IMR-90 (cell line): Measurements from ENCODE around the gene ASB1. TPM values are rescaled to one million over a fixed set of nuclear protein-coding genes. Genes with fewer than 3 reads are reported as not detected.

Experiments used
- ATAC-seq: fragments of 200-7000 bp; cut with Tn5 transposase; 2 replicates; pipeline ENCODE4 v1.9.1; 2020; ENCODE audit warnings: low read depth, mild to moderate bottlenecking, moderate library complexity
- BruUV-seq: library from RNA; stranded (reverse); fragments of 400-500 nt; replicated peaks from 2 replicates; lab custom pipeline; 2021; lab: Mats Ljungman, UMichigan
- CTCF ChIA-PET: fragments of 300-600 bp; formaldehyde crosslinking; extraction: SDS; loops from one replicate; lab custom pipeline; 2021; ENCODE audit warnings: antibody characterized with exemption; lab: Yijun Ruan, JAX
- POLR2A ChIA-PET: fragments of 300-600 bp; sonication (Branson Sonifier 250); formaldehyde crosslinking; loops from one replicate; lab custom pipeline; 2022; ENCODE audit warnings: antibody characterized with exemption; ENCODE audit not compliant: unreplicated experiment; lab: Charles Lee
- DNase-seq: peaks from one replicate; pipeline ENCODE4 v3.0.0; 2013
- H2AFZ ChIP-seq: replicated peaks from 2 replicates; pipeline ENCODE3; 2013; ENCODE audit warnings: low read length, mild to moderate bottlenecking; ENCODE audit not compliant: poor library complexity
- H2AK5ac ChIP-seq: 2 replicates; pipeline ENCODE4 v1.6.1; 2013; ENCODE audit warnings: low read depth, low read length, inconsistent platforms
- H2AK9ac ChIP-seq: replicated peaks from 2 replicates; pipeline ENCODE3; 2013; ENCODE audit warnings: mild to moderate bottlenecking, low read depth, low read length, moderate library complexity; ENCODE audit not compliant: poor library complexity
- H2BK120ac ChIP-seq: 2 replicates; pipeline ENCODE4 v1.6.1; 2013; ENCODE audit warnings: low read depth, low read length, inconsistent platforms
- H2BK15ac ChIP-seq: 3 replicates; pipeline ENCODE4 v1.6.1; 2013; ENCODE audit warnings: low read depth, low read length, inconsistent platforms
- H2BK20ac ChIP-seq: 2 replicates; pipeline ENCODE4 v1.6.1; 2013; ENCODE audit warnings: low read depth, mild to moderate bottlenecking, inconsistent platforms, low read length, moderate library complexity
- H2BK5ac ChIP-seq: 2 replicates; pipeline ENCODE4 v1.6.1; 2013; ENCODE audit warnings: mild to moderate bottlenecking, low read depth, low read length, inconsistent platforms; ENCODE audit not compliant: poor library complexity, severe bottlenecking
- H3K14ac ChIP-seq: replicated peaks from 2 replicates; pipeline ENCODE4 v1.6.1; 2013; ENCODE audit warnings: low read depth, low read length, inconsistent platforms
- H3K18ac ChIP-seq: 2 replicates; pipeline ENCODE4 v1.6.1; 2013; ENCODE audit warnings: low read depth, low read length, control low read depth
- H3K23ac ChIP-seq: 2 replicates; pipeline ENCODE4 v1.6.1; 2013; ENCODE audit warnings: low read depth, low read length, inconsistent platforms
- H3K27ac ChIP-seq: 2 replicates; pipeline ENCODE4 v1.5.1; 2013; ENCODE audit warnings: mild to moderate bottlenecking, control low read depth, low read length; ENCODE audit not compliant: insufficient read depth
- H3K27me3 ChIP-seq: 2 replicates; pipeline ENCODE4 v1.6.1; 2013; ENCODE audit warnings: low read length; ENCODE audit not compliant: control insufficient read depth, insufficient read depth
- H3K36me3 ChIP-seq: 2 replicates; pipeline ENCODE4 v1.6.1; 2013; ENCODE audit warnings: low read length, mixed read lengths; ENCODE audit not compliant: control insufficient read depth, insufficient read depth
- H3K4ac ChIP-seq: 2 replicates; pipeline ENCODE4 v1.6.1; 2013; ENCODE audit warnings: low read depth, low read length, inconsistent platforms
- H3K4me1 ChIP-seq: 2 replicates; pipeline ENCODE4 v1.6.1; 2013; ENCODE audit warnings: low read length, mixed read lengths; ENCODE audit not compliant: control insufficient read depth, insufficient read depth
- H3K4me2 ChIP-seq: 2 replicates; pipeline ENCODE4 v1.6.1; 2013; ENCODE audit warnings: low read depth, mild to moderate bottlenecking, control low read depth, low read length, moderate library complexity
- H3K4me3 ChIP-seq: 2 replicates; pipeline ENCODE4 v1.5.1; 2013; ENCODE audit warnings: low read depth, mild to moderate bottlenecking, control low read depth, low read length, moderate library complexity; ENCODE audit not compliant: insufficient read depth
- H3K56ac ChIP-seq: 2 replicates; pipeline ENCODE4 v1.6.1; 2013; ENCODE audit warnings: low read length, inconsistent platforms; ENCODE audit not compliant: insufficient read depth; ENCODE audit errors: extremely low read depth
- H3K79me1 ChIP-seq, 2 experiments: 2 replicates each; pipeline ENCODE4 v1.6.1; 2013; ENCODE audit warnings: low read length in 2 of 2, inconsistent platforms in 1 of 2, low read depth in 1 of 2
- H3K9ac ChIP-seq: 2 replicates; pipeline ENCODE4 v1.6.1; 2013; ENCODE audit warnings: low read depth, low read length, control low read depth
- H3K9me1 ChIP-seq: 2 replicates; pipeline ENCODE4 v1.6.1; 2013; ENCODE audit warnings: low read length, inconsistent platforms; ENCODE audit not compliant: insufficient read depth
- H3K9me3 ChIP-seq: 2 replicates; pipeline ENCODE4 v1.6.1; 2013; ENCODE audit warnings: low read length; ENCODE audit not compliant: control insufficient read depth, insufficient read depth
- H4K20me1 ChIP-seq: 2 replicates; pipeline ENCODE4 v1.6.1; 2013; ENCODE audit warnings: low read length, inconsistent platforms; ENCODE audit not compliant: insufficient read depth
- H4K5ac ChIP-seq: 2 replicates; pipeline ENCODE4 v1.6.1; 2013; ENCODE audit warnings: mild to moderate bottlenecking, low read depth, low read length, control low read depth
- H4K8ac ChIP-seq, 2 experiments: 2 replicates each; pipeline ENCODE4 v1.6.1; 2013; ENCODE audit warnings: low read depth in 2 of 2, low read length in 2 of 2, control low read depth in 1 of 2, inconsistent platforms in 1 of 2
- H4K91ac ChIP-seq: 2 replicates; pipeline ENCODE4 v1.6.1; 2013; ENCODE audit warnings: low read depth, low read length, inconsistent platforms; ENCODE audit not compliant: insufficient read depth
- CHD1 ChIP-seq: IDR thresholded peaks from 2 replicates; pipeline ENCODE4 v1.6.1; 2012; ENCODE audit warnings: low read depth, low read length, improper control_type of control experiment
- FOS ChIP-seq: fragments of 150-350 bp; IDR thresholded peaks from 2 replicates; pipeline ENCODE4 v1.6.1; 2016; ENCODE audit warnings: low read depth, low read length
- MAFK ChIP-seq: IDR thresholded peaks from 2 replicates; pipeline ENCODE4 v1.6.1; 2012; ENCODE audit warnings: low read depth, low read length, improper control_type of control experiment
- MAZ ChIP-seq: IDR thresholded peaks from 2 replicates; pipeline ENCODE4 v1.6.1; 2012; ENCODE audit warnings: low read depth, mild to moderate bottlenecking, low read length, improper control_type of control experiment, moderate library complexity, borderline replicate concordance
- MXI1 ChIP-seq: IDR thresholded peaks from 2 replicates; pipeline ENCODE4 v1.6.1; 2012; ENCODE audit warnings: low read depth, mild to moderate bottlenecking, low read length, moderate library complexity, borderline replicate concordance
- NFE2L2 ChIP-seq: fragments of 150-350 bp; IDR thresholded peaks from 2 replicates; pipeline ENCODE4 v1.6.1; 2016; ENCODE audit warnings: low read depth, mild to moderate bottlenecking, low read length
- POLR2A ChIP-seq: IDR thresholded peaks from 2 replicates; pipeline ENCODE4 v1.6.1; 2012; ENCODE audit warnings: mild to moderate bottlenecking, low read depth, low read length
- RAD21 ChIP-seq: IDR thresholded peaks from 2 replicates; pipeline ENCODE4 v1.6.1; 2012; ENCODE audit warnings: low read length, improper control_type of control experiment
- RCOR1 ChIP-seq: IDR thresholded peaks from 2 replicates; pipeline ENCODE4 v1.6.1; 2012; ENCODE audit warnings: mild to moderate bottlenecking, low read length, improper control_type of control experiment; ENCODE audit not compliant: insufficient replicate concordance
- RFX5 ChIP-seq: IDR thresholded peaks from 2 replicates; pipeline ENCODE4 v1.8.0; 2012; ENCODE audit warnings: low read depth, mild to moderate bottlenecking, low read length, moderate library complexity
- SMC3 ChIP-seq: fragments of 150-350 bp; IDR thresholded peaks from 2 replicates; pipeline ENCODE4 v1.6.1; 2016; ENCODE audit warnings: low read depth, mild to moderate bottlenecking, antibody characterized with exemption, low read length, moderate library complexity
- WGBS, 2 experiments: methylation state at CpG; one replicate each; pipeline versions ENCODE4 v1.1.5 to v1.1.7; 2013; ENCODE audit warnings: missing lambda C conversion rate in 2 of 2; ENCODE audit not compliant: insufficient read length in 1 of 2; ENCODE audit errors: extremely low coverage in 2 of 2; 5-methylcytosine and 5-hydroxymethylcytosine counted together
- dilution Hi-C: fragments of 300-500 bp; cut with HindIII; formaldehyde crosslinking; loops from one replicate; pipeline ENCODE4 v1.14.3; 2018; ENCODE audit warnings: low sequenced_read_pairs; ENCODE audit not compliant: unreplicated experiment
- in situ Hi-C: fragments of 300-500 bp; cut with MboI; formaldehyde crosslinking; loops from 3 replicates; pipeline ENCODE4 v1.14.3; 2019; ENCODE audit warnings: low sequenced_read_pairs, inconsistent platforms, mixed read lengths
- intact Hi-C: fragments of 100-400 bp; cut with micrococcal nuclease; formaldehyde crosslinking; loops from 2 replicates; pipeline ENCODE4 v1.10.0; 2022
- polyA plus RNA-seq, 3 experiments: library from polyadenylated mRNA; depleted of rRNA; stranded (reverse); fragments of >200 nt; gene quantifications; 2 replicates each; pipeline ENCODE4 v1.2.3, GENCODE V29; 2012; ENCODE audit warnings: low replicate concordance in 1 of 3
- total RNA-seq: library from RNA; depleted of rRNA; stranded (reverse); fragments of >200 nt; gene quantifications from 2 replicates; pipeline ENCODE4 v1.2.3, GENCODE V29; 2012
- TF ChIP-seq, protein P1 (sequence below): fragments of 150-350 bp; IDR thresholded peaks from 2 replicates; pipeline ENCODE4 v1.6.1; 2017; ENCODE audit warnings: mild to moderate bottlenecking, antibody characterized with exemption, low read length, low read depth
- TF ChIP-seq, protein P2 (sequence below): conservative IDR thresholded peaks from 2 replicates; pipeline ENCODE4 v1.5.1; 2012; ENCODE audit warnings: mild to moderate bottlenecking, low read depth, low read length, improper control_type of control experiment

Gene ASB1
- total and polyA plus RNA-seq, 2 of the 4 experiments (the other 2 are of a cell fraction): 23.5 to 37.3 TPM

DNA sequence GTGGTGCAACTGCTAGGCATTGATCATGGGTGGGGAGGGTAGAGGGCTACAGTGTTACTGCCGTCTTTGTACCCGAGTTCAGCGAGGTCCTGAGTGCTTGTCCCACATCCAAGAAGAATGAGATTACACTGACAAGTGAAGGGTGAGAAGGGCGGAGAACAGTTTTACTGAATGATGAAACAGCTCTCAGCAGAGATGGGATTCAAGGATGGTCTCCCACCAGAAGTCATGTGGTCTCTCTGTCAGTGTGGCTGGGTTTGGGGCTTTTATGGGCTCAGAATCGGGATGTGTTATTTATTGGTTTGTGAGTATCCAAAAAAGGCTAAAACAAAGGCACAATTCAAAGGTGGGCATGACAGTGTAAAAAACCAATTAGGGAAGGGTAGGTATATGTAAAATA, 10.8 kb upstream of the ASB1 start:
- Histone ChIP-seq H3K23ac (no peak overlapping the region), H3K14ac (no peak overlapping the region), H3K9me1 (peaks cover 7% of the 10 kb centered on the region; the same call in 1 of the 2 replicates), H3K9ac (no peak overlapping the region), H2BK5ac (no peak overlapping the region), H3K79me1 (0 out of 4 replicates have a peak, but pooled peaks cover 0 to 2% of the 10 kb centered on the region in 2 experiments), H3K4me2 (no peak overlapping the region), H3K36me3 (no peaks in the 10 kb centered on the region), H3K27me3 (no peaks in the 10 kb centered on the region), H4K20me1 (no peaks in the 10 kb centered on the region), H3K18ac (no peak overlapping the region), H2AK5ac (no peak overlapping the region), H3K4ac (no peak overlapping the region), H3K4me3 (no peak overlapping the region), H4K8ac (no peak overlapping the region), H2AK9ac (no peak overlapping the region), H4K91ac (no peak overlapping the region), H3K9me3 (no peaks in the 10 kb centered on the region; the same call in 1 of the 2 replicates), H4K5ac (no peak overlapping the region), H3K56ac (no peak overlapping the region), H2BK120ac (no peak overlapping the region), H3K27ac (no peak overlapping the region), H2BK15ac (no peak overlapping the region), H2BK20ac (no peak overlapping the region), H2AFZ (no peak overlapping the region), H3K4me1 (peaks cover 10% of the 10 kb centered on the region)
- whole genome bisulfite sequencing, 2 experiments: 95% methylated on average over 4 of the region's 5 CpGs; no CpG with 5 or more reads in 1 of the 2 experiments
- TF ChIP-seq MXI1 (no peak), RAD21 (no peak), SMC3 (no peak), RFX5 (no peak), RCOR1 (no peak), POLR2A (no peak), CHD1 (no peak), MAZ (no peak), FOS (no peak), MAFK (no peak), NFE2L2 (no peak)
- TF ChIP-seq, protein P1, sequence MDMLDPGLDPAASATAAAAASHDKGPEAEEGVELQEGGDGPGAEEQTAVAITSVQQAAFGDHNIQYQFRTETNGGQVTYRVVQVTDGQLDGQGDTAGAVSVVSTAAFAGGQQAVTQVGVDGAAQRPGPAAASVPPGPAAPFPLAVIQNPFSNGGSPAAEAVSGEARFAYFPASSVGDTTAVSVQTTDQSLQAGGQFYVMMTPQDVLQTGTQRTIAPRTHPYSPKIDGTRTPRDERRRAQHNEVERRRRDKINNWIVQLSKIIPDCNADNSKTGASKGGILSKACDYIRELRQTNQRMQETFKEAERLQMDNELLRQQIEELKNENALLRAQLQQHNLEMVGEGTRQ: no peak
- TF ChIP-seq, protein P2, sequence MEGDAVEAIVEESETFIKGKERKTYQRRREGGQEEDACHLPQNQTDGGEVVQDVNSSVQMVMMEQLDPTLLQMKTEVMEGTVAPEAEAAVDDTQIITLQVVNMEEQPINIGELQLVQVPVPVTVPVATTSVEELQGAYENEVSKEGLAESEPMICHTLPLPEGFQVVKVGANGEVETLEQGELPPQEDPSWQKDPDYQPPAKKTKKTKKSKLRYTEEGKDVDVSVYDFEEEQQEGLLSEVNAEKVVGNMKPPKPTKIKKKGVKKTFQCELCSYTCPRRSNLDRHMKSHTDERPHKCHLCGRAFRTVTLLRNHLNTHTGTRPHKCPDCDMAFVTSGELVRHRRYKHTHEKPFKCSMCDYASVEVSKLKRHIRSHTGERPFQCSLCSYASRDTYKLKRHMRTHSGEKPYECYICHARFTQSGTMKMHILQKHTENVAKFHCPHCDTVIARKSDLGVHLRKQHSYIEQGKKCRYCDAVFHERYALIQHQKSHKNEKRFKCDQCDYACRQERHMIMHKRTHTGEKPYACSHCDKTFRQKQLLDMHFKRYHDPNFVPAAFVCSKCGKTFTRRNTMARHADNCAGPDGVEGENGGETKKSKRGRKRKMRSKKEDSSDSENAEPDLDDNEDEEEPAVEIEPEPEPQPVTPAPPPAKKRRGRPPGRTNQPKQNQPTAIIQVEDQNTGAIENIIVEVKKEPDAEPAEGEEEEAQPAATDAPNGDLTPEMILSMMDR: no peak
- intact Hi-C loops: no loop called here
- ChIA-PET CTCF (no interaction called here), POLR2A (no interaction called here)
- ATAC-seq (no peak), DNase-seq (no peak)
- dilution Hi-C loops: no loop called here
- in situ Hi-C loops: no loop called here
- no TSS peak for BruUV-seq
